HG02885 (cell line): ENCODE measurements around the gene RMI1.
"Not testable (repeated sequence)": the region's sequence is repeated elsewhere in the genome, so short reads cannot be mapped to it uniquely, and the experiment has no call there.

Source experiments
- ATAC-seq: cut with Tn5 transposase; IDR thresholded peaks from one replicate; pipeline ENCODE4 v1.9.1; 2021; ENCODE audit warnings: mild to moderate bottlenecking; ENCODE audit not compliant: unreplicated experiment, poor library complexity

The RMI1 gene

GRCh38 chr9:83980395-83981125 lies at the start of gene RMI1:
Gene RMI1 (plus strand): TSS chr9:83980805. CDS start chr9:84000987, 20,182 bp downstream.
- peak; percentile 76 for ATAC-seq

GRCh38 chr9:83930881-83931280 lies 49.7 kb upstream of the RMI1 start:
- no peak for ATAC-seq

GRCh38 chr9:83932011-83932410 lies 48.6 kb upstream of the RMI1 start:
- ATAC-seq = no peak

- no peak for ATAC-seq
Measured at GRCh38 chr9:83932851-83933250, 47.8 kb upstream of the RMI1 start.

GRCh38 chr9:83933790-83934189 lies 46.8 kb upstream of the RMI1 start:
- ATAC-seq = no peak

- ATAC-seq = no peak
Measured at GRCh38 chr9:83934569-83935275, 45.9 kb upstream of the RMI1 start.

GRCh38 chr9:83935276-83935935 lies 45.2 kb upstream of the RMI1 start:
- ATAC-seq = no peak

- no peak for ATAC-seq
Measured at GRCh38 chr9:83936523-83936922, 44.1 kb upstream of the RMI1 start.

- ATAC-seq = no peak
Measured at GRCh38 chr9:83937861-83938455, 42.6 kb upstream of the RMI1 start.

- no peak for ATAC-seq
Measured at GRCh38 chr9:83940590-83941303, 39.9 kb upstream of the RMI1 start.

GRCh38 chr9:83948096-83948495 lies 32.5 kb upstream of the RMI1 start:
- not testable (repeated sequence) for ATAC-seq

- ATAC-seq = peak; percentile 71
Measured at GRCh38 chr9:83956086-83956435, 24.5 kb upstream of the RMI1 start.

GRCh38 chr9:83956436-83957247 lies 24.0 kb upstream of the RMI1 start:
- peak; percentile 86 for ATAC-seq

GRCh38 chr9:83957248-83957513 lies 23.4 kb upstream of the RMI1 start:
- no peak for ATAC-seq

GRCh38 chr9:83959061-83959460 lies 21.5 kb upstream of the RMI1 start:
- no peak for ATAC-seq

- no peak for ATAC-seq
Measured at GRCh38 chr9:83960991-83961390, 19.6 kb upstream of the RMI1 start.

- no peak for ATAC-seq
Measured at GRCh38 chr9:83962165-83962564, 18.4 kb upstream of the RMI1 start.

GRCh38 chr9:83964973-83965349 lies 15.6 kb upstream of the RMI1 start:
- no peak for ATAC-seq

GRCh38 chr9:83965350-83966208 lies 15.0 kb upstream of the RMI1 start:
- no peak for ATAC-seq
